Measurements from ENCODE around the gene TMED1. TPM values are rescaled to one million over a fixed set of nuclear protein-coding genes. Genes with fewer than 3 reads are reported as not detected.
A peak's percentile ranks its signal among the peaks of the same experiment; 100 is the strongest.

Gene TMED1
- total and polyA plus RNA-seq, 11 donors = 27.0 to 76.5 (median 35.8) TPM

GRCh38 chr19:10819124-10820060 is 16.6 kb downstream of the TMED1 start:
- intact Hi-C loops (cut with DNase I) = no loop called here
- Histone ChIP-seq H3K9me3 (no peaks in the 10 kb centered on the region), H3K36me3 (peaks cover 3 to 97% (median 75%) of the 10 kb centered on the region in 9 donors), H3K4me1 (peaks cover 0 to 12% (median 0%) of the 10 kb centered on the region in 12 donors), H3K4me3 (no peak overlapping the region), H3K27ac (no peak overlapping the region), H3K27me3 (no peaks in the 10 kb centered on the region)
- WGBS, 4 donors = 94 to 97% (median 96%) methylated on average over 27 of the region's 27 CpGs
- TF ChIP-seq CTCF (IDR thresholded peaks at IDR 0.05) (no peak), POLR2A (IDR thresholded peaks at IDR 0.05) (no peak)
- peak in 2 of 5 donors; percentile 17 to 42 for DNase-seq
- no peak for ATAC-seq

- DNase-seq = peak in 1 of 5 donors; percentile 49
- WGBS, 4 donors = 90 to 94% (median 93%) methylated on average over 18 to 19 of the region's 19 CpGs
- H3K4me3 ChIP-seq = peak overlapping the region in 2 of 12 donors; percentile 46 to 49
Observed at GRCh38 chr19:10818301-10819123, 17.5 kb downstream of the TMED1 start.

GRCh38 chr19:10817291-10818038 is 18.5 kb downstream of the TMED1 start:
- peaks cover 3 to 90% (median 75%) of the 10 kb centered on the region in 9 donors for H3K36me3 ChIP-seq
- H3K27me3 ChIP-seq = no peaks in the 10 kb centered on the region
- ATAC-seq = peak in 3 of 4 donors; percentile 43 to 68 (median 53)
- H3K27ac ChIP-seq = peak overlapping the region in 10 of 12 donors; percentile 23 to 69 (median 60)
- H3K4me3 ChIP-seq = peak overlapping the region in 9 of 12 donors; percentile 14 to 55 (median 40)
- no peaks in the 10 kb centered on the region for H3K9me3 ChIP-seq
- DNase-seq = peak in 4 of 5 donors; percentile 51 to 74 (median 57)
- intact Hi-C loops (cut with DNase I) = no loop called here
- H3K4me1 ChIP-seq = peaks cover 0 to 31% (median 0%) of the 10 kb centered on the region in 12 donors
- WGBS, 4 donors = 81 to 89% (median 85%) methylated on average over 39 to 42 of the region's 42 CpGs
- TF ChIP-seq CTCF (IDR thresholded peaks at IDR 0.05) (no peak), POLR2A (IDR thresholded peaks at IDR 0.05) (no peak)

More at GRCh38 chr19:10818301-10819123, 17.5 kb downstream of the TMED1 start:
- ATAC-seq = no peak
- Histone ChIP-seq H3K4me1 (peaks cover 0 to 21% (median 0%) of the 10 kb centered on the region in 12 donors), H3K9me3 (no peaks in the 10 kb centered on the region), H3K27me3 (no peaks in the 10 kb centered on the region), H3K36me3 (peaks cover 3 to 94% (median 74%) of the 10 kb centered on the region in 9 donors), H3K27ac (peak overlapping the region in 9 of 12 donors; percentile 19 to 69 (median 44))
- no peak for TF ChIP-seq CTCF (IDR thresholded peaks at IDR 0.05)
- intact Hi-C loops (cut with DNase I) = no loop called here

Data from heart left ventricle (tissue), 16 donors.